ENCODE measurements around the gene LCE2D.
"Not testable (repeated sequence)": the region's sequence is repeated elsewhere in the genome, so short reads cannot be mapped to it uniquely, and the experiment has no call there.

LCE2D gene

GRCh38 chr1:152663098-152663497 lies at the start of gene LCE2D:
TSS of gene LCE2D (plus strand) at chr1:152663380. CDS start at chr1:152664106, 726 bp downstream.
- DNase-seq = no peak

- no peak for DNase-seq
Measured at GRCh38 chr1:152613511-152613910, 49.7 kb upstream of the LCE2D start, which contains the start of gene LCE3B. TSS of gene LCE3B (plus strand) at chr1:152613811. CDS start at chr1:152613811, 0 bp downstream.

GRCh38 chr1:152621993-152622392 lies 41.2 kb upstream of the LCE2D start:
- DNase-seq = no peak

- DNase-seq = no peak
Measured at GRCh38 chr1:152622803-152623202, 40.4 kb upstream of the LCE2D start, which contains the start of gene LCE3A. TSS of gene LCE3A (minus strand) at chr1:152623103. CDS start at chr1:152623103, 0 bp downstream.

GRCh38 chr1:152623203-152623844 lies 39.9 kb upstream of the LCE2D start:
- DNase-seq = no peak

GRCh38 chr1:152626744-152627143 lies 36.4 kb upstream of the LCE2D start:
- DNase-seq = no peak

GRCh38 chr1:152630596-152630995 lies 32.6 kb upstream of the LCE2D start:
- no peak for DNase-seq

- no peak for DNase-seq
Measured at GRCh38 chr1:152640351-152640750, 22.8 kb upstream of the LCE2D start.

GRCh38 chr1:152643945-152644344 lies 19.2 kb upstream of the LCE2D start:
- no peak for DNase-seq

GRCh38 chr1:152645146-152645545 lies 18.0 kb upstream of the LCE2D start:
- DNase-seq = no peak

- peak; percentile 7 for DNase-seq
Measured at GRCh38 chr1:152646656-152647055, 16.5 kb upstream of the LCE2D start.

GRCh38 chr1:152654110-152654509 lies 9.1 kb upstream of the LCE2D start:
- peak; percentile 60 for DNase-seq

- DNase-seq = no peak
Measured at GRCh38 chr1:152656459-152656858, 6.7 kb upstream of the LCE2D start.

GRCh38 chr1:152657677-152658076 lies 5.5 kb upstream of the LCE2D start:
- no peak for DNase-seq

GRCh38 chr1:152658649-152659048 lies 4.5 kb upstream of the LCE2D start:
- no peak for DNase-seq

- DNase-seq = not testable (repeated sequence)
Measured at GRCh38 chr1:152666171-152666570, 3.0 kb downstream of the LCE2D start.

- DNase-seq = no peak
Measured at GRCh38 chr1:152667648-152668047, 4.5 kb downstream of the LCE2D start.

- DNase-seq = no peak
Measured at GRCh38 chr1:152673016-152673415, 9.8 kb downstream of the LCE2D start.

GRCh38 chr1:152674983-152675382 lies 11.8 kb downstream of the LCE2D start, which contains the start of gene LCE2C:
TSS of gene LCE2C (plus strand) at chr1:152675279. CDS start at chr1:152676016, 737 bp downstream.
- DNase-seq = not testable (repeated sequence)

GRCh38 chr1:152679459-152679858 lies 16.3 kb downstream of the LCE2D start:
- no peak for DNase-seq

- DNase-seq = no peak
Measured at GRCh38 chr1:152681616-152682015, 18.4 kb downstream of the LCE2D start.

GRCh38 chr1:152683846-152684245 lies 20.7 kb downstream of the LCE2D start:
- no peak for DNase-seq

- DNase-seq = not testable (repeated sequence)
Measured at GRCh38 chr1:152685823-152686222, 22.6 kb downstream of the LCE2D start, which contains the start of gene LCE2B. TSS of gene LCE2B (plus strand) at chr1:152686123. CDS start at chr1:152686844, 721 bp downstream.

GRCh38 chr1:152697701-152698600 lies 34.8 kb downstream of the LCE2D start, which contains the start of gene LCE2A:
TSS of gene LCE2A (plus strand) at chr1:152698345. CDS start at chr1:152698902, 557 bp downstream.
- DNase-seq = peak; percentile 17

Measured in EL (cell line).